SU-DHL-6 (cell line): ENCODE results near the gene SEC14L5.

ENCODE experiments used
- EZH2phosphoT487 ChIP-seq: fragments of 200-600 bp; sonication (generic), shearing (Covaris generic); conservative IDR thresholded peaks from 2 replicates; pipeline ENCODE4 v1.6.1; 2018; ENCODE audit warnings: mild to moderate bottlenecking, antibody characterized with exemption, low read length, moderate library complexity, mixed read lengths
- TF ChIP-seq, protein P1 (sequence below): fragments of 200-600 bp; sonication (generic); IDR thresholded peaks from one replicate; pipeline ENCODE4 v1.5.1; 2017; ENCODE audit warnings: antibody characterized with exemption, mild to moderate bottlenecking, low read length, moderate library complexity; ENCODE audit not compliant: insufficient read depth, poor library complexity, severe bottlenecking

- TF ChIP-seq, protein P1, sequence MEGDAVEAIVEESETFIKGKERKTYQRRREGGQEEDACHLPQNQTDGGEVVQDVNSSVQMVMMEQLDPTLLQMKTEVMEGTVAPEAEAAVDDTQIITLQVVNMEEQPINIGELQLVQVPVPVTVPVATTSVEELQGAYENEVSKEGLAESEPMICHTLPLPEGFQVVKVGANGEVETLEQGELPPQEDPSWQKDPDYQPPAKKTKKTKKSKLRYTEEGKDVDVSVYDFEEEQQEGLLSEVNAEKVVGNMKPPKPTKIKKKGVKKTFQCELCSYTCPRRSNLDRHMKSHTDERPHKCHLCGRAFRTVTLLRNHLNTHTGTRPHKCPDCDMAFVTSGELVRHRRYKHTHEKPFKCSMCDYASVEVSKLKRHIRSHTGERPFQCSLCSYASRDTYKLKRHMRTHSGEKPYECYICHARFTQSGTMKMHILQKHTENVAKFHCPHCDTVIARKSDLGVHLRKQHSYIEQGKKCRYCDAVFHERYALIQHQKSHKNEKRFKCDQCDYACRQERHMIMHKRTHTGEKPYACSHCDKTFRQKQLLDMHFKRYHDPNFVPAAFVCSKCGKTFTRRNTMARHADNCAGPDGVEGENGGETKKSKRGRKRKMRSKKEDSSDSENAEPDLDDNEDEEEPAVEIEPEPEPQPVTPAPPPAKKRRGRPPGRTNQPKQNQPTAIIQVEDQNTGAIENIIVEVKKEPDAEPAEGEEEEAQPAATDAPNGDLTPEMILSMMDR, result no peak
- TF ChIP-seq EZH2phosphoT487, result no peak
These were observed 24.2 kb upstream of the SEC14L5 start for GRCh38 chr16:4933871-4934395.
